ENCODE measurements around the gene INPP5B.

- TF ChIP-seq CTCF (IDR thresholded peaks at IDR 0.05) (peak in 2 of 7 experiments; percentile 33 to 48), POLR2A (IDR thresholded peaks at IDR 0.05) (no peak)
Measured at GRCh38 chr1:37931361-37932158, 15.3 kb downstream of the INPP5B start.
